Liver (tissue), 3 donors: ENCODE results near the gene TRIM17.

Experiments used
- ATF3 ChIP-seq: IDR thresholded peaks from 2 replicates; pipeline ENCODE4 v1.6.1; 2016; ENCODE audit warnings: antibody characterized with exemption
- CTCF ChIP-seq: fragments of 150-350 bp; IDR thresholded peaks from 2 replicates; pipeline ENCODE4 v1.5.1; 2017; ENCODE audit warnings: improper control_type of control experiment, low read depth, low read length; ENCODE audit not compliant: missing input control
- EGR1 ChIP-seq, 2 donors: IDR thresholded peaks; 2 replicates each; pipeline ENCODE4 v1.6.1; 2016 to 2018; ENCODE audit warnings: antibody characterized with exemption in 2 of 2, low read depth in 2 of 2
- FOXA2 ChIP-seq: IDR thresholded peaks from 2 replicates; pipeline ENCODE4 v1.6.1; 2016; ENCODE audit warnings: antibody characterized with exemption
- HNF4G ChIP-seq: IDR thresholded peaks from 2 replicates; pipeline ENCODE4 v1.6.1; 2016; ENCODE audit warnings: antibody characterized with exemption
- JUND ChIP-seq, 2 donors: IDR thresholded peaks; 2 replicates each; pipeline ENCODE4 v1.6.1; 2016; ENCODE audit warnings: antibody characterized with exemption in 2 of 2
- MAX ChIP-seq: IDR thresholded peaks from 2 replicates; pipeline ENCODE4 v1.6.1; 2016; ENCODE audit warnings: antibody characterized with exemption
- RAD21 ChIP-seq, 2 donors: IDR thresholded peaks; 2 replicates each; pipeline ENCODE4 v1.6.1; 2016; ENCODE audit warnings: antibody characterized with exemption in 2 of 2, mild to moderate bottlenecking in 2 of 2
- REST ChIP-seq: IDR thresholded peaks from 2 replicates; pipeline ENCODE4 v1.6.1; 2016; ENCODE audit warnings: antibody characterized with exemption, mild to moderate bottlenecking
- RXRA ChIP-seq, 2 donors: IDR thresholded peaks; 2 replicates each; pipeline ENCODE4 v1.6.1; 2017 to 2018; ENCODE audit warnings: antibody characterized with exemption in 2 of 2, mild to moderate bottlenecking in 1 of 2
- SP1 ChIP-seq: IDR thresholded peaks from 2 replicates; pipeline ENCODE4 v1.6.1; 2018; ENCODE audit warnings: antibody characterized with exemption, mild to moderate bottlenecking
- TAF1 ChIP-seq: conservative IDR thresholded peaks from 2 replicates; pipeline ENCODE4 v1.6.1; 2016; ENCODE audit warnings: antibody characterized with exemption, mild to moderate bottlenecking
- YY1 ChIP-seq: IDR thresholded peaks from 2 replicates; pipeline ENCODE4 v1.6.1; 2016; ENCODE audit warnings: antibody characterized with exemption, mild to moderate bottlenecking
- ZBTB33 ChIP-seq: IDR thresholded peaks from 2 replicates; pipeline ENCODE4 v1.6.1; 2016; ENCODE audit warnings: antibody characterized with exemption
- donor health status: healthy.
- donor health status: healthy.

- TF ChIP-seq CTCF (no peak), TAF1 (no peak), JUND (IDR thresholded peaks at IDR 0.05) (no peak), FOXA2 (no peak), YY1 (no peak), REST (no peak), EGR1 (IDR thresholded peaks at IDR 0.05; ENCODE audit: low read depth in 2 of 2) (no peak), RXRA (IDR thresholded peaks at IDR 0.05) (no peak), MAX (no peak), SP1 (no peak), HNF4G (no peak), ZBTB33 (no peak), RAD21 (IDR thresholded peaks at IDR 0.05) (no peak), ATF3 (no peak)
These were observed 9.3 kb downstream of the TRIM17 start for GRCh38 chr1:228407106-228408040.
